Transverse colon (tissue), 4 donors: ENCODE results near the gene ATXN10. TPM values are rescaled to one million over a fixed set of nuclear protein-coding genes. Genes with fewer than 3 reads are reported as not detected.

Experiments used
- DNase-seq: peaks from one replicate; pipeline ENCODE4 v3.0.0-alpha.2; 2019
- H3K27ac ChIP-seq, 4 donors: fragments of 200-600 bp; sonication (generic); 2 replicates each; pipeline ENCODE4 v1.5.1; 2016 to 2018; ENCODE audit warnings: inconsistent platforms in 4 of 4
- H3K27me3 ChIP-seq: fragments of 200-600 bp; sonication (generic); 2 replicates; pipeline ENCODE4 v1.5.1; 2017; ENCODE audit warnings: inconsistent platforms
- H3K36me3 ChIP-seq, 4 donors: fragments of 200-600 bp; sonication (generic); 2 replicates each; pipeline ENCODE4 v1.5.1; 2017 to 2019; ENCODE audit warnings: inconsistent platforms in 4 of 4
- H3K4me1 ChIP-seq, 4 donors: fragments of 200-600 bp; sonication (generic); 2 replicates each; pipeline ENCODE4 v1.5.1; 2017 to 2020; ENCODE audit warnings: inconsistent platforms in 4 of 4
- H3K4me3 ChIP-seq, 4 donors: fragments of 200-600 bp; sonication (generic); 1 replicate in 1 of 4; 2 replicates in 3 of 4; pipeline versions ENCODE4 v1.5.1 to v1.6.1; 2017 to 2019; ENCODE audit warnings: inconsistent platforms in 4 of 4
- H3K9me3 ChIP-seq, 2 donors: fragments of 200-600 bp; sonication (generic); 2 replicates each; pipeline ENCODE4 v1.5.1; 2017 to 2019; ENCODE audit warnings: inconsistent platforms in 2 of 2
- EP300 ChIP-seq: sonication (generic); formaldehyde crosslinking; IDR thresholded peaks from one replicate; pipeline ENCODE4 v1.6.1; 2017; ENCODE audit warnings: antibody characterized with exemption, low read depth
- POLR2A ChIP-seq: fragments of 450-650 bp; IDR thresholded peaks from one replicate; pipeline ENCODE4 v1.6.1; 2016; ENCODE audit warnings: antibody characterized with exemption, mild to moderate bottlenecking, moderate library complexity
- POLR2AphosphoS5 ChIP-seq, 3 donors: sonication (generic); formaldehyde crosslinking; IDR thresholded peaks; one replicate each; pipeline ENCODE4 v1.6.1; 2016; ENCODE audit warnings: antibody characterized with exemption in 3 of 3
- WGBS, 2 donors: methylation state at CpG; one replicate each; pipeline ENCODE4 v1.1.5; 2018; ENCODE audit warnings: low coverage in 1 of 2; 5-methylcytosine and 5-hydroxymethylcytosine counted together
- in situ Hi-C, 4 donors: fragments of 200-750 bp; cut with MboI; loops; one replicate each; pipeline versions ENCODE4 v1.15.0 to v1.15.1; 2017; ENCODE audit warnings: low sequenced_read_pairs in 3 of 4, low pct_ligation_motif_present in 1 of 4, low pct_unique_long_range_greater_than_20kb in 1 of 4
- intact Hi-C: fragments of 100-400 bp; cut with DNase I; formaldehyde crosslinking; loops from one replicate; pipeline ENCODE4 v1.15.1; 2023; ENCODE audit warnings: low total_unique reads
- total RNA-seq, 4 donors: library from RNA; depleted of rRNA; stranded (reverse); fragments of >200 nt; gene quantifications; one replicate each; pipeline ENCODE4 v1.1.0, GENCODE V29; 2016
- TF ChIP-seq, protein P1 (sequence below), 5 experiments: fragments of 200-600 bp in 3 of 5; fragments of 450-650 bp in 2 of 5; sonication (generic) in 3 of 5; IDR thresholded peaks; 1 replicate in 2 of 5; 2 replicates in 3 of 5; pipeline ENCODE4 v1.5.1; 2016 to 2017; ENCODE audit warnings: antibody characterized with exemption in 5 of 5, inconsistent platforms in 3 of 5, mild to moderate bottlenecking in 2 of 5, moderate library complexity in 1 of 5

ATXN10 gene
- total RNA-seq, 4 donors from 2014 or later, result 27.3 to 88.3 (median 47.8) TPM

DNA sequence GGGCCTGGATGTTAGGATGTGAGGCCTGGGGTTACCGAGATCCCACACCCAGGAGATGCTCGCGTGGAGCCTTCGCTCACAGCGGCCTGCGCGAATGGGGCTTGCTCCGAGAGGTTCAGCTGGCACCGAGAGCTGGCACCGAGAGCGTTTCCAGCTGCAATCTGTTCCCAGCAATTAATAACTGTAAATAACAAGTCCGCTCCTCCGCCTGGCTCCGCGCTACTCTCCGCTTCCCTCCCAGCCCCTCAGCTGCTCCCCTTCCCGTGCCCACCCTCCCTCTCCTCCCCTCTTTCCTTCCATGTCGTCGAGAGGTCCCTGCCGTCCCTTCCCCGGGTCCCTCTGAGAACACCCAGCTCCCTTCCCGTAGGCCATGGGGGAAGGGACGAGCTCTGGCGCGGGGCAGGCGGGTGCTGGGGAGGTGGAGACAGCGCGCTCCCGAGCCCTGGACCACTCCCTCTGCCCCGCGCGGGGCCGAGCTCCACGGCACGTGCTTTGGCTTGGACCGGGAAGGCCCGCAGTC is 194.6 kb downstream of the ATXN10 start:
- in situ Hi-C loops, result no loop called here
- intact Hi-C loops, result no loop called here
- DNase-seq, result no peak
- Histone ChIP-seq H3K4me3 (peak overlapping the region in 1 of 4 donors; percentile 25), H3K9me3 (no peaks in the 10 kb centered on the region), H3K4me1 (peaks cover 0 to 22% (median 13%) of the 10 kb centered on the region in 4 donors), H3K36me3 (no peaks in the 10 kb centered on the region), H3K27ac (no peak overlapping the region), H3K27me3 (peaks cover 75% of the 10 kb centered on the region)
- 71 to 86% methylated on average over 12 to 26 of the region's 37 CpGs for WGBS, 2 donors
- TF ChIP-seq EP300 (no peak), POLR2A (no peak), POLR2AphosphoS5 (IDR thresholded peaks at IDR 0.05) (no peak)
- TF ChIP-seq, protein P1, sequence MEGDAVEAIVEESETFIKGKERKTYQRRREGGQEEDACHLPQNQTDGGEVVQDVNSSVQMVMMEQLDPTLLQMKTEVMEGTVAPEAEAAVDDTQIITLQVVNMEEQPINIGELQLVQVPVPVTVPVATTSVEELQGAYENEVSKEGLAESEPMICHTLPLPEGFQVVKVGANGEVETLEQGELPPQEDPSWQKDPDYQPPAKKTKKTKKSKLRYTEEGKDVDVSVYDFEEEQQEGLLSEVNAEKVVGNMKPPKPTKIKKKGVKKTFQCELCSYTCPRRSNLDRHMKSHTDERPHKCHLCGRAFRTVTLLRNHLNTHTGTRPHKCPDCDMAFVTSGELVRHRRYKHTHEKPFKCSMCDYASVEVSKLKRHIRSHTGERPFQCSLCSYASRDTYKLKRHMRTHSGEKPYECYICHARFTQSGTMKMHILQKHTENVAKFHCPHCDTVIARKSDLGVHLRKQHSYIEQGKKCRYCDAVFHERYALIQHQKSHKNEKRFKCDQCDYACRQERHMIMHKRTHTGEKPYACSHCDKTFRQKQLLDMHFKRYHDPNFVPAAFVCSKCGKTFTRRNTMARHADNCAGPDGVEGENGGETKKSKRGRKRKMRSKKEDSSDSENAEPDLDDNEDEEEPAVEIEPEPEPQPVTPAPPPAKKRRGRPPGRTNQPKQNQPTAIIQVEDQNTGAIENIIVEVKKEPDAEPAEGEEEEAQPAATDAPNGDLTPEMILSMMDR (IDR thresholded peaks at IDR 0.05), result no peak

DNA sequence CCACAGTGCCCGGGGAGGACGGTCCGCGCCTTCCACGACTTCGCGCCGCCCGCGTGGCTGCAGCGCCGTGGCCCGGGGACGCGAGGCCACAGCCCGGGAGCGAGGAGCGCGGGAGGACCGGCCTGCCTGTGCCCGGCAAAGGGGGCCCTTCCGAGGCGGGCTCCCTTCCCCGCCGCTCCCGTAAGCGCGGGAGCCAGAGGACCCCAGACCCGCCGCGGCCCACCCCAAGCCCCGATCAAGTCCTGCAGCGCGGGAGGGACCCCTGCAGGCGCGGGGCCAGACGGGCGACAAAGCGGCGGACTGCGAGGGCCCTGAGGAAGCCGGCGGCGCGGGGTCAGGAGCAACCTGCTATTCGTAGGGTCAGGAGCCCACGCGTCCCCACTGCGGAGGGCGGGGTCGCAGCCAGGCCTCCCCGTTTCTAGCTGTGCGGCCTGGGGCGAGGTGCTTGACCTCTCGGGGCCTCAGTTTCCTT is 195.0 kb downstream of the ATXN10 start:
- in situ Hi-C loops, result no loop called here
- 23% methylated on average over 10 of the region's 55 CpGs; no CpG with 5 or more reads in 1 of the 2 donors for WGBS, 2 donors
- no peaks in the 10 kb centered on the region for H3K9me3 ChIP-seq
- no peak overlapping the region for H3K27ac ChIP-seq
- peak overlapping the region in 1 of 4 donors; percentile 25 for H3K4me3 ChIP-seq
- H3K27me3 ChIP-seq, result peaks cover 75% of the 10 kb centered on the region
- H3K36me3 ChIP-seq, result no peaks in the 10 kb centered on the region
- no peak for DNase-seq
- TF ChIP-seq EP300 (no peak), POLR2A (no peak), POLR2AphosphoS5 (IDR thresholded peaks at IDR 0.05) (no peak)
- TF ChIP-seq, protein P1 (IDR thresholded peaks at IDR 0.05), result no peak
- intact Hi-C loops, result no loop called here
- H3K4me1 ChIP-seq, result peaks cover 0 to 22% (median 13%) of the 10 kb centered on the region in 4 donors

- intact Hi-C loops, result no loop called here
- no peak for DNase-seq
- whole genome bisulfite sequencing, 2 donors, result 11% methylated on average over 46 of the region's 87 CpGs; no CpG with 5 or more reads in 1 of the 2 donors
- peaks cover 75% of the 10 kb centered on the region for H3K27me3 ChIP-seq
- H3K9me3 ChIP-seq, result no peaks in the 10 kb centered on the region
- H3K4me1 ChIP-seq, result peaks cover 0 to 22% (median 13%) of the 10 kb centered on the region in 4 donors
- H3K27ac ChIP-seq, result no peak overlapping the region
- in situ Hi-C loops, result no loop called here
- H3K4me3 ChIP-seq, result peak overlapping the region in 1 of 4 donors; percentile 25
- TF ChIP-seq, protein P1 (IDR thresholded peaks at IDR 0.05), result peak in 1 of 5 experiments; percentile 5
- TF ChIP-seq POLR2A, result no peak
- no peaks in the 10 kb centered on the region for H3K36me3 ChIP-seq
These were observed 195.7 kb downstream of the ATXN10 start for GRCh38 chr22:45867118-45867905.

DNA sequence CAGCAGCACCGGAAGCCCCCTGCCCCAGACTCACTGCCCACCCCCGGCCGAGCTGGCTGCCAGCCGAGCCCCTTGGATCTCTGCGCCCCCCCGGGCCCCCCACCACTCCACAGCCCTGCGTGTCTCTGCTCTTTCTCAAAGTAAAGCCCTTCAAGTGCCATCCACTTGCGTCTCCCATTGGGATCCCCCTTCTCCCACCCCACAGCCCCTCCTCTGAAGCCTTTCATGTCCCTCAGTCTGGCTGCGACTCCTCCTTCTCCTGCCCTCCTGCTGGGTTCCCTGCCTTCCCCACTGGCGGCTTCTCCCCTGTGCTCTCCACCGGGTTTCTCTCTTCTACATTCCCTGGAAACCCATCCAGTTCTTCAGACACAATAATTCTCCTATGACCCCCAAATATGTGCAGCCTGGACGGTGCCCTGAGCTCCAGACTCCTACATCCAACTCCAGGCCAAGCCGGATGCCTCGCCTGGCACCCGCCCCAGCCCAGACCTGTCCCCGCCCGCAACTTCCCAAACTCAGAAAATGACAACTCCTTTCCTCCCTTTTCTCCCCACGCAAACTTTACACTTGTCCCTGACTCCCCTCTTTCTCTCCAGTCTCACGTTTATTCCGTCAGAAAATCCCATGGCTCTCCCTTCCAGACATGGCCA is 196.4 kb downstream of the ATXN10 start:
- 49 to 70% methylated on average over 5 to 20 of the region's 20 CpGs for WGBS, 2 donors
- Histone ChIP-seq H3K36me3 (no peaks in the 10 kb centered on the region), H3K4me1 (peaks cover 0 to 22% (median 13%) of the 10 kb centered on the region in 4 donors), H3K9me3 (peaks cover 0 to 7% of the 10 kb centered on the region in 2 donors), H3K27ac (no peak overlapping the region), H3K4me3 (no peak overlapping the region), H3K27me3 (peaks cover 81% of the 10 kb centered on the region)
- no peak for TF ChIP-seq POLR2A
- TF ChIP-seq EP300, result no peak
- TF ChIP-seq, protein P1 (IDR thresholded peaks at IDR 0.05), result no peak
- no peak for TF ChIP-seq POLR2AphosphoS5 (IDR thresholded peaks at IDR 0.05)
- in situ Hi-C loops, result no loop called here
- no peak for DNase-seq
- intact Hi-C loops, result no loop called here
